Activated CD4-positive, alpha-beta T cell treated with anti-CD3 and anti-CD28 coated beads, Interleukin-2, amount 50 U/mL, for 16 hours (primary cell): Measurements from ENCODE around the gene TPSB2.
"Not testable (repeated sequence)": the region's sequence is repeated elsewhere in the genome, so short reads cannot be mapped to it uniquely, and the experiment has no call there.

Source experiments
- DNase-seq: peaks from one replicate; pipeline ENCODE4 v3.0.0-alpha.2; 2020

Gene TPSB2

DNA sequence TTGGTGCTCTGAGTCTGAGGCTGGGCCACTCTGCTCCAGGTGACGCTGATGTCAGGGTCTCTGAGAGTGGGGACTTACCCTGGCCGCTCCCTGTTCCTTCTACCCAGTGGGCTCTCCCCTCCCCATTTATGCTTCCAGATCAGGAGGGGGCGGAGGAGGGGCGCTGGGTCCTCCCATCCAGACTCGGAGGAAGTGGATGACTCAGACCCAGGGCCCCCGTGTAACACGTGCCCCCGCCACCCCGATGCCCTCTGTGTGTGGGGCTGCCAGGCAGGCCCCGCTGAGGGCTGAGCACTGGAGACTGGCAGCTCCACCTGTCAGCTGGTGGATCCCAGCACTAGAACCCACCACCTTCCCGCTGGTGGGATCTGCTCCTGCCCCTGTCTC, at the start of gene TPSB2:
TPSB2 (minus strand) TSS at position 101 of the 387 bp plus-strand sequence. CDS start 233 bp downstream, outside the sequence.
- DNase-seq, result not testable (repeated sequence)

DNA sequence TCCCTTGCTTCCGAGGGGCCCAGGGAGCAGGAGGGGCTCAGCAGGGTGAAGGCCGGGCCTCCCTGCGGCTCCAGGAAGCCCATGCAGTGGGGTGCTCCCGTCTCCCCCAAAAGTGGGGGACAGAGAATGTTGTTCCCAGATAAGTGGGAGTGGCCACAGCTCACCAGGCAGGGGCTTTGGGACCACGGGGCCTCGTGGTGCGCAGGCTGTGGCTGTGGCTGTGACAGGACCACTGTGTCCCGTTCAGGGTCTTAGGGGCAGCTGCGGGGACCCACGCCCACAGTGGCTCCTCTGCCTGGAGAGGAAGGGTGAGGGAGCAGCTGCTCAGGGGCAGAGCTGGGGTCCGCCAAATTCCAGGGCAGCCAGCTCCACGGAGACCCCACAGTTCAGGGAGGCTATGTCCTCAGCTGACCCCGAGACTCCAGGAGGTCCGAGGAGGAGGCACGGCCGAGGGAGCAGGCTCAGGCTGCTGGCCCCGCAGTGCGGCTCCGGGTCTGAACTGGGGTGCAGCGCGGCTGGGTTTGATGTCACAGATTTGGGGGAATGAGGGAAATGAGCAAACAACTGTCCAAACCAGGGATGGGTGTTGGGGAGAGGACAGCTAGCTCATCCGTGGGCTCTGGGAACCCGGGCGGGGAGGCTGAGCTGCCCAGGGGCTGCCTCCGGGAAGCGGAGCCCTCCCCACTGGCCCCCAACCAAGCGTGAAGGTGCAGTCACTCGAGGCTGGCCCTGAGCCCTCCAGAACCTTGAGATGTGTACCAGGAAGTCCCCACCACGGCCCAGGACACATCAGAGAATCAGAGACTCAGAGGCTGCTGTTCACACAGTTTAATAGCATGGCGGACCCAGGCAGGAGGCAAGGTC, 49.3 kb upstream of the TPSB2 start:
- DNase-seq, result no peak

DNA sequence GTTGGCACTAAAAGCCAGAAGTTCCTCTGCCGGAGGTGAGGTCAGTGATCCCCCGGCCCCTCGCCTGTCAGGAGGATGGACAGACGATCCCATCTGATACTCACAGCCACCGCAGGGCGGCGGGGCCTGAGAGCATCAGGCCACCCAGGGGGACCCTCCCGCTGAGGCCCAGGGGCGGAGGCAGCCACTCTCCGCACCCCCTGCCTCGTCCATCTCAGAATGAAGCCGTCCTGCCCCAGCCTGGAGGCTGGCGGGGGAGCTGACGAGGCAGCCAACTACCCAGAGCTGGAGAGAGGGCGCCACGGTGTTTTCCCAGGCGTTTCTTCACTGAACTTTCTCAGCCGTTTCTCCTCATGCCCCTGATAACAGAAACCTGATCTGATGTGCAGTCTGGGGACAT, 48.5 kb upstream of the TPSB2 start:
- DNase-seq, result no peak

DNA sequence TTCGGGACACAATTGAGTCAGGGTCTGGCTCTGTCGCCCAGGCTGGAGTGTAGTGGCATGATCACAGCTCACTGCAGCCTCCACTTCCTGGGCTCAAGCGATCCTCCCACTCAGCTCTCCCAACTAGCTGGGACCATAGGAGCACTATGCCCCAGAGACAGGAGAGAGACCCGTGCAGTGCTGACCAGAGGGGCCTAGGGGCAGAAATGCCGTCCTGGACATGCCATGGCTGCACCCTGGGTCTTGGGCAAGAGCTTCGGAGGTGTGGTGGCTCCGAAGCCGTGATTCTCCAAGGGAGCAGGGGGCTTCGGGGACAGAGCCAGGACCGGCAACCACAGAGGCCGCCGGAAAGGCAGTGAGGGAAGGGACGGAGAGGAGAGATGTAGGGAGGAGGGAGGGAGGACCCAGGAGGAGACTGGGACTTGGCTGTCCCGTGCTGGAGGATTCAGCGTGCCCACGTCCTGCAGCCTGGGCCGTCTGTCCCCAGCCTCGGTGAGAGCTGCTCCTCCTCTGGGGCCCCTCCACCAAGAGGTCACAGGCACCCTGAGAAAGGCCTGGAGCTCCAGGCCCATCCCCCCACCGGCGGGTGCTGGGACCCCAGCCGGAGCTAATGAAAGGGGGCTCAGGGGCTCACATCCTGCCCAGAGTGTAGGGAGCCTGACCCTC, 47.8 kb upstream of the TPSB2 start:
- DNase-seq, result no peak

DNA sequence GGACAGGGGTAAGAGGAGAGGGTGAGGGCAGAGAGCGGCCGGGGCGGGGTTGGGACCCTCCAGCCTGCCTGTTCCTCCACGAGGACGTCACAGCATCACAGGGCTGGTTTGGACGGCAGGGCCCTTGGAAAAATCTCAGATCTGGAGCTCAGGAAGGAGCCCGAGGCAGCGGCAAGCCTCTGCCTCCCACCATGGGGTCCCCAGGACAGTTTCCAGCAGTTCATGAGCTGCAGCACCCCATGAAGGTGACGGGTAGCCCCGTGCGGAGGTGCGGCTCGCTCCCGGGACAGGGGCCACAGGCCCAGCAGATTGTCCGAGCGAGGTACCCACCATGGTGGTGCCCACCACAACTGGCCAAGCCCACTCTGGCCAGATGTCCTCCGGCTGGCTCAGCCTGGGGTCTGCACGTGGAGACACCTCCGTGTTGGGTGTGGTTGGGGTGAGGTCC, 47.2 kb upstream of the TPSB2 start:
- DNase-seq, result no peak

DNA sequence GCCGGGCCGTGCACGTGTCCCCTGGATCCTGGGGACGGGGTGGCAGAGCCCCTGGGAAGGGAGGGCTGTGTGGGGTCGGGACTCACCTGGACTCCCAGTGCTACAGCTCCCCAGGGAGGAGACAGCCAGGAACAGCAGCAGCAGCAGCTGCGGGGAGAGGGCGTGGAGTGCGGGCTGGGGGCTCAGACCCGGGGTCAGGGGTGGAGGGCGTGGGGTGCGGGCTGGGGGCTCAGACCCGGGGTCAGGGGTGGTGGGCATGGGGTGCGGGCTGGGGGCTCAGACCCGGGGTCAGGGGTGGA, 46.5 kb upstream of the TPSB2 start:
- DNase-seq, result no peak

DNA sequence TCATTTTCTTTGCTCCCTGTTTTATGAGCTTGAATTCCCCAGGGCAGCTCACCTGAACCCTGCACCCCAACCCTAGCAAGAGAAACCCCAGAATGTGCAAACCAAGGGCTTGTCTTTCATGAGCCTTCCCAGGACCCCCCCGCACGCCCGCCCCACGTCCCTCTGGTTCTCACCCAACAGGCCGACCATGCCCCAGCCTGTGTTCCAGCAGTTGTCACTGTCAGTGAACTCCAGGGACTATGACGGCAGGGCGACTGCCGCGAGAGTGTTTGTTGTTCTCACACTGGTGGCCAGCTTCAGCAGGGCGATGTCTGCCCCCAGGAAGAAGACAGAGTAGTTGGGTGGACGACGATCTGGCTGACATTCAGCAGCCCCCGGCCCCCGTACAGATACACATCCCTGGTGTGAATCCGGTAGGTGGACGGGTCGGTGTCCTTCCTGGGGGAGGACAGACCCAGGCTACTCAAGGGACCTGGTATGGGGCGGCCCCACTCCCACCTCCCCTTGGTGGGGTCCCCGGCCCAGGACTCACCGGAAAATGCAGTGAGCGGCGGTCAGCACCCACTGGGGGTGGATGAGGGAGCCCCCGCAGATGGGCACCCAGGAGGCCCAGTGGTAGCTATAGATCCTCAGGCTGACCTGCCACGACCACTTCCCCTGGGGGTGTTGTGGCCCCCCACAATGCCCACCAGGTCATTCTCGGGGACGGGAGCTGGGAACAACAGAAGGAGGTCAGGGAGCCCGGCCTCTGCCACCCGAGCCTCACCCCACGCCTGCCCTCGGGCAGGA, 46.0 kb upstream of the TPSB2 start:
- DNase-seq, result no peak

DNA sequence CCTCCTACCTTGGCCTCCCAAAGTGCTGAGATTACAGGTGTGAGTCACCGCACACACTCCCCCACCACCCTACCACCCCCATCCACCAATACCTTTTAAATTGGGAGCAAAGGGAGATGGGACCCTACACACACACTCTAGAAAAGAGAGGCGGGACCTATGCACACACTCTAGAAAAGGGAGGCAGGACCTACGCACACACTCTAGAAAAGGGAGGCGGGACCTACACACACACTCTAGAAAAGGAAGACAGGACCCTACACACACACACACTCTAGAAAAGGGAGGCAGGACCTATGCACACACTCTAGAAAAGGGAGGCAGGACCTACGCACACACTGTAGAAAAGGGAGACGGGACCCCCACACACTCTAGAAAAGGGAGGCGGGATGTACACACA, 44.8 kb upstream of the TPSB2 start:
- no peak for DNase-seq

DNA sequence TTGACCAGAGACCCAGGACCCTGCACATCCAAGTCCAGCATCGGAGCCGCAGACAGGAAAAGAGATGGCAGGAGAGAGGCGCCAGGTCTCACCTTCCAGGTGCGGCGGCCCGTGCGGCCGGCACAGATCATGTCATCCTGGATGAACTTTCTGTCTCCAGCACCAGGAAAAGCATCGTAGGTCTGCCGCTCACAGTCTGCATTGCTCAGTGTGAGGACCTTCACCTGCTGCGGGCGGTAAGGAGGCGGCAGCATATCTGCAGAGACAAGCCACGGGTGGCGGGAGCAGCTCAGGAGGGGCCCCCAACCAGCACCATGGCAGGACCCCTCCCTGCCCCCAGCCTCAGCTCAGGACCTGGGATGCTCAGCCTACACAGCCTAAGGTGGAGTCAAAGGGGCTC, 43.8 kb upstream of the TPSB2 start:
- no peak for DNase-seq

DNA sequence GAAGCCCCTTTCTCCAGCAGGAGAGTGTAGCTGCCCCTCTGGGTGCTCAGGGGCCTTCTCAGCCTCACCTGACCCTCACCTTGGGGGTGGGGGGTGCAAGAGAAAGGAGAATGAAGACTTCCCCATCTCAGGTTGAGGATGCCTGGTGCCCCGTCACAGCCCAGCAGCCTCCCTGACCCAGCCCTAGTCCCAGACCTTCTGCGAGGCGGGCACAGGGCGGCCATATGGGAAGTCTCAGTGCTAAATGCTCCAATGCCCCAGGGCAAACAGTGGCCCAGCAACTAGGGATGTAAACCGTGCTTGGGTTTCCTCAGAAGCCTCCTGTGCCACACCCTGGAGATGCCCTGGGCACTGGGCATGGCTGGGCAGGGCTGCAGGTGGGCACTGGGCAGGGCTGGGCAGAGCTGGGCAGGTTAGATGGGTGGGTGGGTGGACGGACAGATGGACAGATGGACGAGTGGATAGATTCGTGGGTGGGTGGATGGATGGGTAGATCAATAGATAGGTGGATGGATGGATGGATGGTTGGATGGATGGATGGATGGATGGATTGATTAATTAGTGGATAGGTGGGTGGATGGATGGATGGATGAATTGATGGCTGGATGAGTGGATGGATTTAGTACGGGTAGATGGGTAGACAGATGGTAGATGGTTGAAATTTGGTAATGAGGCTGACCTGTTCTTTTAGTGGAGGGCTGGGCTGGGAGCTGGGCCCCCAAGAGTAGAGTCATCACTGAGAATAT, 42.6 kb upstream of the TPSB2 start:
- no peak for DNase-seq

- DNase-seq, result not testable (repeated sequence)
These were observed 41.9 kb upstream of the TPSB2 start for GRCh38 chr16:1271724-1272413.

GRCh38 chr16:1271380-1271723, 41.4 kb upstream of the TPSB2 start:
- no peak for DNase-seq

- DNase-seq, result not testable (repeated sequence)
These were observed 39.4 kb upstream of the TPSB2 start for GRCh38 chr16:1269418-1269817.

- DNase-seq, result no peak
These were observed 35.8 kb upstream of the TPSB2 start for GRCh38 chr16:1265826-1266225.

DNA sequence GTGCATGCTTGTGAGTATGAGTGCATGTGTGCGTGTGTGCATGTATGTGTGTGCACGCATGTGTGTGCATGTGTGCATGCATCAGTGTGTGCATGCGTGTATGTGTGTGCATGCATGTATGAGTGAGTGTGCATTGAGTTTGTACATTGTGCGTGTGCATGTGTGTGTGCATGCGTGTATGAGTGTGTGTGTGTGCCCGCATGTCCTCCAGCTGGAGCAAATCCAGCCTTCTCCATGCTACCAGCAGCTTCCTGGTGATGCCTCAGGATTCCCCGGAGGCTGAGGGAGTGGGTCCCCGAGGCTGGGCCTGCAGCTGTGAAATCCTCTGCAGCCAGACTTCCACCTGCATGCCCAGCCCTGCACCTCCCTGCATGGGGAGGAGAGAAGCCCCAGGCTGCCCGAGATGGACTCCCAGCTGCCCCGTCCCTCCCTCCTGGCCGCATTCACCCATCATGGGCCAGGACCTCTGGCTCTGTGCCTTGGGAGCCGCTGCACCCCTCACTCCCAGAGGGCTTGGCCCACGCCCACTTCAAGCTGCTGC, 35.2 kb upstream of the TPSB2 start:
- no peak for DNase-seq

- no peak for DNase-seq
These were observed 34.5 kb upstream of the TPSB2 start for GRCh38 chr16:1264345-1265089.

GRCh38 chr16:1263591-1264344, 33.8 kb upstream of the TPSB2 start:
- DNase-seq, result no peak

GRCh38 chr16:1262846-1263221, 32.9 kb upstream of the TPSB2 start:
- DNase-seq, result no peak

GRCh38 chr16:1262210-1262845, 32.3 kb upstream of the TPSB2 start:
- DNase-seq, result no peak
